Measurements from ENCODE around the gene CLDN10.

DNA sequence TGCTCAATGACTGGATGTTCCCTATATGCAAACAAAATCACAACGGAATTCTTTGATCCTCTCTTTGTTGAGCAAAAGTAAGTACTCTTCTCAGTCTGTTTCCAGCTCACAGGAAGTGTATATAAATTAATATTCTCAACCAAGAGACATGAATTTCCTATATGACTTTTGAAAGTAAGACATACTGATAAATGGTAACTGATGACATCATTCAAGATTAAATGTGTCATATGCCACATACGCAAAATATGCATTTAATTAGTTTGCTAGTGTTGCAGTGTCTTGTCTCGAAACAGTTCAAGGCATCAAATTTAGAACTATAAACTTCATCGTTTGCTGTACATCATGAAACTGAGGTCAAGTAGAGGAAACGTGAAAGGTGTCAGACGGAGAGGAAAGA is 7.9 kb downstream of the CLDN10 start:
- TF ChIP-seq, protein P1, sequence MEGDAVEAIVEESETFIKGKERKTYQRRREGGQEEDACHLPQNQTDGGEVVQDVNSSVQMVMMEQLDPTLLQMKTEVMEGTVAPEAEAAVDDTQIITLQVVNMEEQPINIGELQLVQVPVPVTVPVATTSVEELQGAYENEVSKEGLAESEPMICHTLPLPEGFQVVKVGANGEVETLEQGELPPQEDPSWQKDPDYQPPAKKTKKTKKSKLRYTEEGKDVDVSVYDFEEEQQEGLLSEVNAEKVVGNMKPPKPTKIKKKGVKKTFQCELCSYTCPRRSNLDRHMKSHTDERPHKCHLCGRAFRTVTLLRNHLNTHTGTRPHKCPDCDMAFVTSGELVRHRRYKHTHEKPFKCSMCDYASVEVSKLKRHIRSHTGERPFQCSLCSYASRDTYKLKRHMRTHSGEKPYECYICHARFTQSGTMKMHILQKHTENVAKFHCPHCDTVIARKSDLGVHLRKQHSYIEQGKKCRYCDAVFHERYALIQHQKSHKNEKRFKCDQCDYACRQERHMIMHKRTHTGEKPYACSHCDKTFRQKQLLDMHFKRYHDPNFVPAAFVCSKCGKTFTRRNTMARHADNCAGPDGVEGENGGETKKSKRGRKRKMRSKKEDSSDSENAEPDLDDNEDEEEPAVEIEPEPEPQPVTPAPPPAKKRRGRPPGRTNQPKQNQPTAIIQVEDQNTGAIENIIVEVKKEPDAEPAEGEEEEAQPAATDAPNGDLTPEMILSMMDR (IDR thresholded peaks at IDR 0.05): no peak
- no peak for TF ChIP-seq EZH2 (IDR thresholded peaks at IDR 0.05; ENCODE audit: borderline replicate concordance, insufficient read depth, low read depth, low read length, poor library complexity, severe bottlenecking)

Data from B cell (primary cell).